ENCODE data around the gene ZNF292. TPM values are rescaled to one million over a fixed set of nuclear protein-coding genes. Genes with fewer than 3 reads are reported as not detected.
"Not testable (repeated sequence)": the region's sequence is repeated elsewhere in the genome, so short reads cannot be mapped to it uniquely, and the experiment has no call there.

ZNF292 gene
- total RNA-seq, 4 donors from 2014 or later, result 46.2 to 55.5 (median 50.1) TPM

- H3K4me3 ChIP-seq (replicated peaks in 1 of 3), result no peak overlapping the region
- H3K27me3 ChIP-seq, result no peaks in the 10 kb centered on the region
- no peaks in the 10 kb centered on the region for H3K36me3 ChIP-seq
- H3K4me1 ChIP-seq, result no peaks in the 10 kb centered on the region
- H3K9me3 ChIP-seq, result no peaks in the 10 kb centered on the region
- intact Hi-C loops (cut with DNase I), result no loop called here
- 53 to 78% methylated on average over 1 of the region's 1 CpG for WGBS, 2 donors
- DNase-seq, result no peak
- H3K27ac ChIP-seq, result no peak overlapping the region
- TF ChIP-seq CTCF (IDR thresholded peaks at IDR 0.05) (no peak), POLR2A (IDR thresholded peaks at IDR 0.05) (no peak)
Measured at GRCh38 chr6:87297119-87297518, 141.8 kb downstream of the ZNF292 start.

- H3K4me1 ChIP-seq; DNase-seq; intact Hi-C loops (cut with DNase I); H3K27ac ChIP-seq; H3K36me3 ChIP-seq; H3K9me3 ChIP-seq; H3K4me3 ChIP-seq (replicated peaks in 1 of 3); H3K27me3 ChIP-seq: not testable (repeated sequence)
- 93 to 95% methylated on average over 5 to 8 of the region's 9 CpGs for WGBS, 2 donors
Measured at GRCh38 chr6:87301277-87301676, 145.9 kb downstream of the ZNF292 start.

DNA sequence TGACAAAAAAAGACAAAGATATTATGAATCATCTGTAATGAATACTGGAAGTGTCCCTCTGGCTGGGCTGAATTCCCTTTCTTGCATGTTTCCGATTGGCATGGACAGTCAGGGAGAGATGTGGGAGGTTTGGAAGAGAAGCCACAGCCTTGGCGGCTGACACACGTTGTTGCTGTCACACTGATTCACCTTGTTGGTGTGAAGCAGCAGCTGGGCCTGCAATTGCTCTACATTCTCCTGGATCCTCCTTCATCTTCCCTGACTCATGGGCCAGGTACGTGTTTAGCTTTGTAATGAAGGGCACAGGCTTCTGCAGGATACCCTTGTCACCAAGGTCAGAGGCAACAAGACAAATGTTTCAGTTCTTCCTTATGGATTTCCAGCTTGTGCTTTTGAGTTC is 153.6 kb downstream of the ZNF292 start:
- no peak overlapping the region for H3K4me3 ChIP-seq (replicated peaks in 1 of 3)
- WGBS, 2 donors, result 71 to 73% methylated on average over 4 of the region's 4 CpGs
- no peaks in the 10 kb centered on the region for H3K9me3 ChIP-seq
- TF ChIP-seq POLR2A (IDR thresholded peaks at IDR 0.05) (no peak), CTCF (IDR thresholded peaks at IDR 0.05) (no peak)
- H3K36me3 ChIP-seq, result no peaks in the 10 kb centered on the region
- H3K4me1 ChIP-seq, result no peaks in the 10 kb centered on the region
- H3K27ac ChIP-seq, result no peak overlapping the region
- no peaks in the 10 kb centered on the region for H3K27me3 ChIP-seq
- intact Hi-C loops (cut with DNase I), result no loop called here
- DNase-seq, result no peak

DNA sequence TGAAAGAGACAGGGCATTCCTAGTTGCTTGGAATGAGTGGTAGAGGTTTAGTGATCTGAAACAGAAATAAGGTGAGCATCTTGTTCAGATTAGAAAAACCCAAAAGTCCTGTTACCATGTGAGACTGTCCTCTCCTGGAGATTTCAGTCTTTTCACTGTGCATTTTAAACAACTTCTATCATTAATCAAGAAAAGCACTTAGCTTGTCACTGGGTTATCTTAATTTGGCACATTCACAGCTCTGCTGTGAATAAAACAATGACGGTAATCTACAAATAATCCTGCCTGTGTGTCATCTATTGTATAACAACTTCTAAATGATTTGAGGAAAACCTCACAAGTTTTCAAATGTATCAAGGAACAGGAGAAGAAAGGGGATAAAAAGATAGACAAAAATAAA is 157.5 kb downstream of the ZNF292 start:
- intact Hi-C loops (cut with DNase I), result no loop called here
- Histone ChIP-seq H3K36me3 (no peaks in the 10 kb centered on the region), H3K9me3 (no peaks in the 10 kb centered on the region), H3K4me1 (no peaks in the 10 kb centered on the region), H3K27me3 (no peaks in the 10 kb centered on the region), H3K4me3 (replicated peaks in 1 of 3) (no peak overlapping the region), H3K27ac (no peak overlapping the region)
- WGBS, 2 donors, result 62 to 85% methylated on average over 1 of the region's 1 CpG
- TF ChIP-seq CTCF (IDR thresholded peaks at IDR 0.05) (no peak), POLR2A (IDR thresholded peaks at IDR 0.05) (no peak)
- no peak for DNase-seq

Other genes with a start within 250 kb of the ZNF292 start
- 1 to 10 TPM in 1 of 4 donors, under 1 TPM in 2, not detected in 1; 0.33 to 2.6 (median 0.49) TPM for gene HTR1E, start 218.0 kb upstream of the ZNF292 start, total RNA-seq
- gene CGA, start 60.5 kb upstream of the ZNF292 start, total RNA-seq, result not detected
- gene SMIM8, start 167.0 kb downstream of the ZNF292 start, total RNA-seq, result 10 to 100 TPM; 16.4 to 18.9 (median 17.6) TPM
- gene GJB7, start 173.7 kb downstream of the ZNF292 start, total RNA-seq, result not detected
- 10 to 100 TPM in 1 of 4 donors, 1 to 10 TPM in 3; 4.3 to 12.1 (median 7.3) TPM for gene C6orf163, start 189.2 kb downstream of the ZNF292 start, total RNA-seq